GM21515 (cell line): ENCODE data around the gene MATN4.

ENCODE experiments used
- ATAC-seq: cut with Tn5 transposase; IDR thresholded peaks from one replicate; pipeline ENCODE4 v1.9.1; 2021; ENCODE audit not compliant: unreplicated experiment

The MATN4 gene

DNA sequence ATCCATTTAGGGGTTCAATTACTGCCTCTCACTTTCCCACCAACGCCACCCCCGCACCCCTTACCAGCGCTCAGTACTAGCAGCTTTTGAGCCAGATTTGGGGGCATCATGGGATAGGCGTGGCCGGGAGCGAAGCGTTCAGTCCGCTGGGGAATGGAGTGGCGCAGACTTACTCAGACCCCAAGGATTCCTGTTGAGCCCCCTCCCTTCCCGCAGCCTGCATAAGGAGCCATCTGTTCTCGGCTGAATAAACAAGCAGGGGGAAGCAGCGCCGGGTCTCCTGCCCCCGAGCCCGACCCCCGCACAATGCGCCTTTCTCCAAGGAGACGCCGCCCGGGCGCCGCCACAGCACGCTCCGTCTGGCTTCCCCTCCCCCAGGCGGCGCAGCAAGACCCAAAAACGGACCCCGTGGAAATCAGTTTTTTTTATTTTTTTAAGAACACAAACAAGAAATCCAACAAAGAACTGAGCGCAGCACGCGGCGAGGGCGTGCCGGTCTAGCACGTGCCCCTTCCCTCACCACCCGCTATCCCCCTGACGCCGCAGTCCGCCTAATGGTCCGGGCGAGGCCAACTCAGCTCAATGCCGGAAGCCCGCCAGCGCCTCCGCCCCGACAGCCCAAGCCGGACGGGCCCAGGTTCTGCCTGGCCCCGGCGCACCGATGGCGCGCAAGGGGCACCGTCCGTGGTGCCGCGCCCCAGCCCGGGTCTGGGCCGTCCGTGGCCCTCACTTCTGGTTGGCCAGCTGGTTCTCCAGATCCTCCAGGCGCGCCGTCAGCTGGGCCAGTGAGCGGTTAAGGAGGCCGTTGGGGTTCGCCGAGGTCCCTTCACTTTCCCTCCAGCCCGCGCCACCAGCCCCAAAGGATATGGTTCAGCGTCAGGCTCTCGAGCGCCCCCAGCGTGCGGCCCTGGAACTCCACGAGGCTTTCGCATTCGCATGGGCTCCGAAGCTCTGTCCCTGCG is 14.8 kb downstream of the MATN4 start:
- no peak for ATAC-seq

DNA sequence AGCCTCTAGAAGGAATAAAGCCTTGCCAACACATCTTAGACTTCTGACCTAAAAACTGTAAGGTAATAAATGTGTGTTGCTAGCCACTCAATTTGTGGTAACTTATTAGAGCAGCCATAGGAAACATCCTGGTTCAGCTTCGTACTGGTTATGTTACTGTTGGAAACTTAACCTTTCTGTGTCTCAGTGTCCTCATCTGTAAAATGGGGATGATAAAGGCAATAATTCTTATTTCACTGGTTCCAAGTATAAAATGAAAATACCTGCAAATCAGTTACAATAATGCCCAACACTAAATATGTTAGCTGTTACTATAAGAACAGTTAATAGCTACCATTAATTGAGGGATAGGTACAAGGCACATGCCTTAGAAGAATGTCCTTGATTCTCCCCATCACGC is 15.8 kb downstream of the MATN4 start:
- ATAC-seq: no peak

DNA sequence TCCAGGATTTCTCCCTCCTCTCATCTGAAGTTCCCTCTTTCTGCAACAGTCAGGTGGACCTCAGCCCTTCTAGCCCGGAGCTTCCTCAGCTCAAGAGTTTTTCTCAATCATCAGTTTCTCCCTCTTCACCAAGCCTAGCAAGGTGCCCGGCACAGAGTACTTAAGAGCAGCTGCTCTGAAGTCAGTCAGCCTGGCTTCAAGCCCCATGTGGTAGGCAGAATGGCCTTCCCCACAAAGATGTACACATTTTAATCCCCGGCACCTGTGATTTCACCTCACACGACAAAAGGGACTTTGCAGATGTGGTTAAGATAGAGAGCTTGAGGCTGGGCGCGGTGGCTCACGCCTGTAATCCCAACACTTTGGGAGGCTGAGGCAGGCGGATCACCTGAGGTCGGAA is 16.6 kb downstream of the MATN4 start:
- ATAC-seq: no peak

DNA sequence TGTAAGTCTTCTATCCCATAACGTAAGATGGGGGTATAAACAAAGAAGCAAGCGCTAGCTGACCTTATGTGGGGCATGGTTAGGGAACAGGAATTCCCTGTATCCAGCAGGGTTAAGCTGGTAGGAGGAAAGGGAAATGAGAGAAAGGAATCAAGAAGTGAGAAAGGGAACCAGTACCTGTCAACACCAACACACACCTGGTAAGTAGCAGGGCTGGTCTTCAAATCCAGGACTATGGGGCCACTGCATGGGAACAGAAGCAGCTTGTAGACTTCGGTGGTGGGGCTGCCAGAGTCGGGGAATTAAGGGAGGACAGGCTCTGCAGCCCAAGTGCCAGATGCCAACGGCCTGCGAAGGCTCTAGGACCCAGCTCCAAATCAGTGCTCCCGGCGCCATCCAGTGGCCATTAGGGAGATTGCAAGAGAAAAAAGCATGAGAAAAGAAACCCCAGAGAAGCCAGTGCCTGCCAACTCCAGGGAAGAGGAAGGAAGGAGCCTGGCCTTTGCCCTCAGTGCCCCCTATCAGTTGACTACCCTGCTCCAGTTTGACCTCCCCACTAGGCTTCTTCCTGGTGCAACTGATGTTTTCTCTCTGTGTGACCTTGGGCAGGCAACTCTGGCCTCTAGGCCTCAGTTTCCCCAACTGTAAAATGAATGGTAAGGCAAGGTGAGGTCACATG is 17.3 kb downstream of the MATN4 start:
- ATAC-seq: no peak

DNA sequence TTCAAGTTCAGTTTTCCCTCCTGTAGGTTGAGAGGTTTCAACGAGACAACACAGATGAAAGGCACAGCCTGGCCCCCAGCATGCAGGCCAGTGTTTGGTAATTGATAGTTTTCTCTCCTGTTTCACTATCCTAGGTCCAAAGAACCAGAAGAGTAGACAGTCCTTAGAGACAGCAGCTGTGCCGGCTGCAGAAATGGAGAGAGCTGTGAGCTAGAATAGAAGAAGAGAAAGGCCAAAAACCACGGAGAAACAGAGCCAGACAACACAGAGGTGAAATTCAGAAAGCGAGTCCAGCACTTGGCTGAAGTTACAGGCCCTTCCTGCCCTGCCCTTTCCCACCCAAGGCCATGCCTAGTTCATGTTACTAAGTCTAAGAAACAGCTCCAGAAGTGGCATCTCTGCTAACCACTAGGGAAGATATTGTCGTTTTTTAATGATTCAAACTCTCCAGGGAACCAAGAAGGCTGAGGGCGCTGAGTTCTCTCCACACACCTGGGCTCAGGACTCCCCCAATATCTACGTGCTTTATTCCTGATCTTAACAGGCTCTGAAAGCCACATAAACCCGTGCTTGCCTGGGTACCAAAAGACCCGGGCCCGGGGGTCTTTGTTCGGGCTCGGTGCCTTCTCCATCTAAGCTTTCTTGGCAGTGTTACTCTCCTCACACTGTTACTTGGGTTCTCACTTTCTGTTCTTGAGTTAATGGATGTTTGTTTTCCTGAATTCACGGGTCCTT is 18.0 kb downstream of the MATN4 start:
- ATAC-seq: no peak

DNA sequence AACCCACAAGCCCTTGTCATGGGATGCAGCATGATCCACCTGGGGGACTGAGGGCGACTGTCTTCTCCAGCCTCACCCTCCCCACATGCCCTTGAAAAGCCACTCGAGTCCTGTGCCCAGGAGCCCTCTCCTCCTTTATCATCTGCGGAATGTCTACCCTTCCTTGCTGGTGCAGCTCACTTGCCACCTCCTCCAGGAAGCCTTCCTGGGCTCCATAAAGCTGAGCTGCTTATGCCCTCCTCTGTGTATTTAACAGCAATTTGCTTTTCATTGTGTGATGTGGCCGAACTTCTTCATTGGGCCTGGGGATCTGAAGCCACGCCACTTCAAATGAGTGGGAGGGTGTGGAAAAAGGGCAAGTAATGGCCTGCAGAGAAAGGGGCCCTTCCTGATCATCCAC is 19.2 kb downstream of the MATN4 start:
- no peak for ATAC-seq

DNA sequence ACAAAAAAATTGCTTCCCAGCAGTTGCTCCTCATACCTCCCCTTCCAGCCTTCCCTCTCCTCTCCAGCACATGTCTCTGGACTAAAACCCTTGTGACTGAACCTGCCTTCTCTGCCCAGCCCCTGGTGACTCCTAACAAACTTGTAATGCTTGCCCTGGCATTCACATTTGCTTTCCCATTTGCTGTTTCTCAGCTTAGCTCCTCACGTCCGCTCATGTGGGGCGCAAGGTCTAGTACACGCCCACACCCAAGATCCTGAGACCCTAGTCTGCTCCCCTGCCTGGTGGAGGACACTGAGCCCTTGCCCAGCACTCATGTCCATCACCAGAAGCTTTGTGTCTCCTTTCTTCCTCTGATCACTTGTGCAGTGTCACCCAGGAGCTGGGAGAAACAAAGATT is 19.7 kb downstream of the MATN4 start:
- no peak for ATAC-seq

DNA sequence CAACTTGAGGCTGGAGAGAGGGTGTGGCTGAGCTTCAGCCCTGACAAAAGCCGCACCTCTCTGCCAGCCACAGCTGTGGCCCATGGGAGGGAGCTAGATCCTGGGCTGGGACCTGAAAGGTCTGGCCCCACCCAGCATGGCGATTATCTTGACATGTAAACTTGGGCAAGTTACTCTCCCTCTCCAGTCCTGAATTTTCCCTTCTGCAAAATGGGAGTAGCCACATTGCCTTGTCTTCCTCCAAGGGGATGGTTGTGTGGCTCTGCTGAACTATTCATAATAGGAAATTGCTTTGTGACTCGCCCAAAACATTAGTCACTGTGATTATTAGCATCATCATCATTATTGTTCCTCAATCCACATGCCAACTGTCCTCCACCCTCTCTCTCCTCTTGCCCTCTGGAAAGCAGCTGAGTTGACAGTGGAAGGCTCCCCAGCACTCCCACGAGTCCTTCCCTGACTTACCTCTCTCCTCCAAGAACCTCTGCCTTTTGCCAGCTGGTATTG is 24.5 kb downstream of the MATN4 start:
- ATAC-seq: no peak

DNA sequence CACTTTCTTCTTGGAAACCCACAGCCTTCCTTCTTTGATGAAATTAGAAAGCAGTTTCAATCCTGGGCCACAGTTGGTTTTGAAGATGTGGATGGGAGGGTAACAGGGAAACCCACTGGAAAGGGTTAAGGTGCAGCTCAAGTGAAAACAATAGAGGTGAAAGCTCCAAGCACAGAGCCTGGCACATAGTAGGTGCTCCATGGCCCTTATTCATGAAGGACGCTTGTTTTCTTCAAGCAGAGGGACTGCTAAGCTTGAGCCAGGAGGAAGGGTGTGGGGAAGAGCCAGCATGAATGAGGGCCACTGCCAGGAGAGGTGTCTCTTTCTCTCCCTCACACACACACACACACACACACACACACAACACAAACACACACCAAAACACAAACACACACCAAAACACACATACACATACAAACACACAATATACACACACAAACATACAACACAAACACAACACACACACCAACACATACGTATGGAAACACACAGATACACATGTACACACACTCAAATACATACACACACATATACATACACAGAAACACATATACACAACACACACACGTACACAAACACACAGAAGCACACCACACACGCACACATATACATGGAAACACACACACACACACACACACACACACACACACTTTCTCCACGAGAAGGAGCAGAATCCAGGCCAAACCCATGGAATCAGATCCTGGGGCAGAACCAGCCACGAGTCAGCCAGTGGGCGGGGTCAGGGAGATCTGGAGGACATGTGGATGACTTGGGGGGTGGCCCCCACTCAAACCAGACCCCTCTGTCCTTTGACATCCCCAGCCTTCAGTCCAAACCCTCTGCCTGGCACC is 25.2 kb downstream of the MATN4 start:
- ATAC-seq: no peak

DNA sequence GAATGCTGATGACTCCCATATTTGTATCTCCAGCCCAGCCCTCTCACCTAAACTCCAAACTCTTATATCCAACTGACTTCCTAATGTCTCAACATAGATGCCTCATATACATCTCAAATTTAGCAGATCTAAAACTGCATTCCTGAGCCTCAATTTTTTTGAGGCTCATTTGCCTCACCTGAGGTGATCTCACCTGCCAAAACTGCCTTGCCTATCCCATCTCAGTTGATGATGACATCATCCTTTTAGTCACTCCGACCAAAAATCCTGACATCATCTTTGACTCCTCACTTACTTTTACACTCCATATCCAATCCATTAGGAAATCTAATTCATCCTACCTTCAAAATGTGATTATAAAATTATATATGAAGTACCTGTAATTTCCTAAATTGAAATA is 28.1 kb downstream of the MATN4 start:
- no peak for ATAC-seq

DNA sequence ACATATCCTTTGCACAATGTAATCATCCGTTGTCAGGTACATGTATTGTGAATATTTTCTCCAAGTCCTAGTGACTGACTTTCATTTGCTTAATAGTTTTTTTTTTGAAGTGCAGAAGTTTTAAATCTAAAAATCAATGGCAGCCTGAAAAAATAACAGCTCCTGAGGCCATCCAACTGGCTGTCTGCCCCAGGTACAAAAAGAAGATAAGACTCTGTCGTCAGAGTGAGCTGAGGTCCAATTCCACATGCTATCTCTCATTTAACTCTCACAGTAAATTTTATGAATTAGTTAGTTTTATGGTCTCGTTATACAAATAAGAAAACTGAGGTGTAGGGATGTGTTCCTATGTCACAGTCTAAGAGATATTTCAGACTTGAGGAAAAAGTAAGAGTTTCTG is 32.8 kb downstream of the MATN4 start:
- ATAC-seq: no peak

DNA sequence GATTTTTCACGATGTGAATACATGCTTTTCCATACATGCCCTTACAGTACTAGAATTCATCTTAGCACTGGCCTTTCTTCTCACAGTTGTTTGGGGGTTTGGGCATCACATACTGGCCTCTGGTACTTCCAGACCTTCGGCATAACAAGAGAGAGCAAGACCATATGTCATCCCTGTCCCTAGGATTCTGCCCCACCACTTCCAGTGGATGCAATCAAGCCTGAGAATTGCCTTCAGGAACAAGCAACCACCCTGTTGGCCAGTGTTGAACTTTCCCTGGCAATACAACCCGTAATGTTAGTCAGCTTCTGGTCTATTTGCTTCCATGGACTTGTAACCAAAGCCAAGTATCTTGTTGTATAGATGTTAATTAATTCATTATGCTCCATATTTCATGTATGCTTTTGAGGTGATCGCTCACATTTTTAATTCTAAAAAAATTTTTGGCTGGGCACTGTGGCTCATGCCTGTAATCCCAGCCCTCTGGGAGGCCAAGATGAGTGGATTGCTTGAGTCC is 38.3 kb downstream of the MATN4 start:
- no peak for ATAC-seq

DNA sequence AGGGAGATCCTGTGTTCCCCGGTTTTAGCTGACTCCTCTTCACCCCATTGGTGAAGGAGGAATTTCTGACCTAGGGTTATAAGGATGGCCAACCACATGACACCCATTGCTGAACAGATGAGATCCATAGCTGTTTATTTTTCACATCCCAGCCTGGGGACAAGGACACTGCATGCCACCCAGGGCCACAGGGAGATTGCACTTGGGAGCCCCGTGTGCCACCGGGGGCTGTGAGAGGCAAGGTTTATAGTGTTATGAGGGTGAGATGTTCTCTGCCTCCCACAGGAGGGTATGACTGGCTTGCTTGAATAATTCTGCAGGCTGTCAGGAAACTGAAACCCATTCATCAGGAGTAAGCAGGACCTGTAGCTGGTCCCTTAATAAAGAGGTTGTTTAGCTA is 39.0 kb downstream of the MATN4 start:
- ATAC-seq: no peak

DNA sequence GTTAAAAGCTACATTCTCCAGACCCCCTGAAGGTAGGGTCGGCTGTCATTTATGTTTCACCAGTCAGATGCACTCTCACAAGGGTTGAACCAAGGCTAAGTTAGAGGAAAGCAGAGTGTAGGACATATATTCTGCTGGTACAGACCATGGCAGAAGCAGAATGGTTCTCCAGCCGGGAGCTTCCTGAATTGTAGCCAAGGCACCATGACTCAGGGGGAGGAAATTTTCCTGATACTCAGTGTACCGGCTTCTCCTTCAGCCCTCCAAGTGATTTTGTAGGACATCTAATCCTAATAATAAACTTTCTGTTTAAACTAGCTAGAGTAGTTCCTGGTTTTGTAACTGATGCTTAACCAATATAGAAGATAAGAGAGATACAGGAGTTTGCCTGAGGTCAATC is 39.6 kb downstream of the MATN4 start:
- ATAC-seq: no peak

DNA sequence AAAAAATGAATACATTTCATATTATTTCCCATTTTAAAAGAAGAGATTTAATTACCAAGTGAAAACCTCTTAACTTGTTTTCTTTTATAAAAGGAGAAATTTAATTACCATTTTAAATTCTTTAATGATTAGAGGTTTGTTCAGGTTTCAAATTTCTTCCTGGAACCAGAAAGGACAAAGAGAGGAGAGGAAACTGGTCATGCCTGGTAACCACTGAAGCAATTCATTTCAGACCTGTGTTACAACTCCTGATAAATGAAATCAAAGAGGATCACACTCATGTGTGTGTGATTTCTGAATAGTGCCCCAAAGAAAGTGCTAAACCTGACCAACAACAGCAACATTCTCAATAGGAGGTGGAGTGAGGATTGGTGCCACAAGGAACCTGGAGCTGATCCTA is 41.1 kb downstream of the MATN4 start:
- no peak for ATAC-seq

DNA sequence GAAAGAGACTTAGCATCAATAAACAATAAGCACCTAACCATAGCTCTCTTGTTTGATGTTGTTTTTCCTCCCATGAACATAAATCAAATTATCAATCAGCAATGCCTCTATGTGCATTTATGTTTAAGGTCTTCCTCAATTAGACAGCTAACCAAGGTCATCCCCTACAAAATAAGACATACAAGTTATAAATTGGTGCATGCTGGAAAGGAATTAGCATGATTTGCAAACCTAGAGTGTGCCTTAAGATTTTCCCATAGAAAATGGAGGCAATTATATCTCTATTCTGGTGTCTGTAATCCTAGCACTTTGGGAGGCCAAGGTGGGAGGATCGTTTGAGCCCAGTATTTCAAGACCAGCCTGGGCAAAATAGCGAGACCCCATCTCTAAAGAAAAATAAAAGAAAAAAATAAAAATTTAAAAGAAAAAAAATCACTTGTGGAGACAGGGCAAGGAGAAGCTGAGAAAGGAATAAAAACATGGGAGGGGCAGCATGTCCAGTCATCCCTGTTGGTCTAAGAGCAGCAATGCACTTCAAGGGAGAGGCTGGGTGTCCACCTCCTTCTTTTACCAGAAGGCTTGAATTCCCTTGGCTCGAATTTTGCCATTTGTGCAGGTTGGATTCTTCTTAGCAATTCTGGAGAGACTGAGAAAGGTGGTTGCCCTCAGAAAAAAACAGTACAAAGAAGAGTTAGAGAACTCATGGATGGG is 44.4 kb downstream of the MATN4 start:
- no peak for ATAC-seq

DNA sequence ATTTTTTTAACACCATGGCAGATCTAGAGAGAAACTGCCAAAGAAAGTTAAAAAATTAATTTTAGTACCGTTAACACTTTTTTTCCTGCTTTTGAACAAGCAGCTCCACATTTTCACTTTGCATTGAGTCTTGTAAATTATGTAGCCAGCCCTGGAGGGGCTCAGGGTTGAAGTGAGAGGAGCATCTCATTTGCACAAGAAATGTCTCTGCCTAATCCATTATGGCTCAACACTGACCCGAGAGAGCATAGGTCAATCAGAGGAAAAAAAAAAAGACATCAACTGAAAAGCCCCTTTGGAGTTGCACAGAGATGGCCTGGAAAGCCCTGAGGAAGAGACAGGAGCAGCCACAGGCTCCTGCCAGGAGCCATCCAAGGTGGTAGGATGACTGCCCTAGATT is 49.4 kb downstream of the MATN4 start:
- no peak for ATAC-seq

DNA sequence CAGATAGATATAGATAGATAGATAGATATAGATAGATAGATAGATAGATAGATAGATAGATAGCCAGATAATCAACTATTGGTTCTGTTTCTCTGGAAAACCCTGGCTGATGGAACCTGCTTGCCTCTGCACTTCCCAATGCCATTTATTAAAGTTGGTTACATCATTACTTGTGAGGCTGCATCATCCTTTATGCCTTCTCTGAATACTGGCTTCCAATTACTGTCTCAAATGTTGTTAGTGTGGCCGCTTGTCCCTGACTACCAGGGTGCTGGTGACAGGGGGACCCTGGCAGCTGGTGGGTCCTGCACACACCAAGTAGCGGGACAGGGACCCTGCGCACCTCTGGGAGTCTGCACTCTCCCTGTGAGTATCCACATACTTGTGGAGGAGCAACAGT is 49.8 kb downstream of the MATN4 start:
- no peak for ATAC-seq

DNA sequence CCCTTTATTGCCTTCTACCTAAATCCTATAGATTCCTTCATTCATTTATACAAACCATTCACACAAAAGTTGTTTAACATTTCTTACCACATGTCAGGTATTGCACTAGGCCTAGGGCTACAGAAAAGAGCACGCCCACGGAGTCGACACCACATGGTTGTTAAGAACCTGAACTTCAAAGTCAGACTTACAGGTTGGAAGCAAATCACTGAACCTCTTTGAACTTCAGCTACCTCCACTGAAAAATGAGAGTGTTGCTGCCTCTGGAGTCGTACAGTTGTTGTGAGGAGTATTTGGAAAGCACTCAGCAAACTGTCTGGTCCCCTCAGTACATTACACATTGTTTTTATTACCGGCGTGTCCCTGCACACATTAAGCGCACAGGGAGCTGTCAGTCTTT is 50.4 kb downstream of the MATN4 start:
- no peak for ATAC-seq

DNA sequence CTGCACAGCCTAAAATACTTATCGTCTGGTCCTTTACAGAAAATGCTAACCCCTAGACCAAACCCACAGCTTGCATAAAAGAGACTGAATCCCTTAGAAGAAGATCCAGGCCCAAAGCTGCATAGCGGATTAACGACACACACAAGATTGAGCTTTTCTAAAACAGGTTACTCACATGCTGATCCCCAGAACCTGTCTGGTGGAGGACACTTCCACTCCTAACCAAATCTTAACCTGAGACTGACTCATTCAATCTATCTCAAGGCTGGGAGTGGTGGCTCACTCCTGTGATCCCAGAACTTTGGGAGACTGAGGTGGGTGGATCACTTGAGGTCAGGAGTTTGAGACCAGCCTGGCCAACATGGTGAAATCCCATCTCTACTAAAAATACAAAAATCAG is 50.9 kb downstream of the MATN4 start:
- no peak for ATAC-seq
